ENCODE measurements around the gene TBC1D8.
A peak's percentile ranks its signal among the peaks of the same experiment; 100 is the strongest.

The TBC1D8 gene

DNA sequence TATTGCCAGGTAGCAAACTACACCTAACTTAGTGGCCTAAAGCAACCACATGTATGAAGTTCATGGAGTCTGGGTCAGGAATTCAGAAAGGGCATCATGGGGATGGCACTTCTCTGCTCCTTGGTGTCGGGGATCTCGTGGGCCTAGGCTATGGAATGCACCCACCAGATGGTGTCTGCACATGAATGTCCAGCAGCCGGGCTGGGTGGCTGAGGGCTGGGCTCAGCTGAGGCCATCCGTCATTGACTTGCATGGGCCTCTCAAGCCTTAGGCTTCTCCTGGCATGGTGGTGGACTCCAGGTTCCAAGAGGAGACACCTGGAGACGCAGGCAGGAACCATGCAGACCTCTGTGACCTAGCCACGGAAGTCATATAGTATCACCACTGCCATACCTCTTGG is 175.1 kb downstream of the TBC1D8 start:
- Histone ChIP-seq H3K9me3 (no peaks in the 10 kb centered on the region), H3K4me1 (peaks cover 64% of the 10 kb centered on the region), H3K27ac (peak overlapping the region; percentile 82), H3K36me3 (no peaks in the 10 kb centered on the region), H3K4me2 (peak overlapping the region; percentile 93), H3K4me3 (no peak overlapping the region), H4K20me1 (no peaks in the 10 kb centered on the region), H3K27me3 (no peaks in the 10 kb centered on the region), H3K9ac (peak overlapping the region; percentile 61; the same call in 1 of the 2 replicates)
- no peak for TF ChIP-seq Cebpa-rat (IDR thresholded peaks at IDR 0.05)

DNA sequence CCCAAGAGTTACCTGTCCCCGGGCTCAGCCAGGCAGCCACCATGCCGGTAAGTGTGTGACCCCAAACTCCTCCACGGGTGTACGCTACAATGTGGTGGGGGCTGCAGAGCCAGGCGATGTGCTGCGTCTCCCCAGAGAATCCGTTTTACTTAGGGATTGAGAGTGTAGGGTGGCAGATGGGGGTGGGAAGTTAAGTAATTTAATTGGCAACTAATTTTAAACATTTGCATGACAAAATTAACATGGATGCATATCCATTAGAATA is 175.7 kb downstream of the TBC1D8 start:
- H4K20me1 ChIP-seq = no peaks in the 10 kb centered on the region
- no peaks in the 10 kb centered on the region for H3K36me3 ChIP-seq
- TF ChIP-seq Cebpa-rat (IDR thresholded peaks at IDR 0.05) = no peak
- H3K4me1 ChIP-seq = peaks cover 58% of the 10 kb centered on the region
- H3K9ac ChIP-seq = no peak overlapping the region
- H3K27ac ChIP-seq = no peak overlapping the region
- peak overlapping the region; percentile 93; the same call in 1 of the 2 replicates for H3K4me2 ChIP-seq
- H3K27me3 ChIP-seq = no peaks in the 10 kb centered on the region
- H3K9me3 ChIP-seq = no peaks in the 10 kb centered on the region
- H3K4me3 ChIP-seq = no peak overlapping the region

DNA sequence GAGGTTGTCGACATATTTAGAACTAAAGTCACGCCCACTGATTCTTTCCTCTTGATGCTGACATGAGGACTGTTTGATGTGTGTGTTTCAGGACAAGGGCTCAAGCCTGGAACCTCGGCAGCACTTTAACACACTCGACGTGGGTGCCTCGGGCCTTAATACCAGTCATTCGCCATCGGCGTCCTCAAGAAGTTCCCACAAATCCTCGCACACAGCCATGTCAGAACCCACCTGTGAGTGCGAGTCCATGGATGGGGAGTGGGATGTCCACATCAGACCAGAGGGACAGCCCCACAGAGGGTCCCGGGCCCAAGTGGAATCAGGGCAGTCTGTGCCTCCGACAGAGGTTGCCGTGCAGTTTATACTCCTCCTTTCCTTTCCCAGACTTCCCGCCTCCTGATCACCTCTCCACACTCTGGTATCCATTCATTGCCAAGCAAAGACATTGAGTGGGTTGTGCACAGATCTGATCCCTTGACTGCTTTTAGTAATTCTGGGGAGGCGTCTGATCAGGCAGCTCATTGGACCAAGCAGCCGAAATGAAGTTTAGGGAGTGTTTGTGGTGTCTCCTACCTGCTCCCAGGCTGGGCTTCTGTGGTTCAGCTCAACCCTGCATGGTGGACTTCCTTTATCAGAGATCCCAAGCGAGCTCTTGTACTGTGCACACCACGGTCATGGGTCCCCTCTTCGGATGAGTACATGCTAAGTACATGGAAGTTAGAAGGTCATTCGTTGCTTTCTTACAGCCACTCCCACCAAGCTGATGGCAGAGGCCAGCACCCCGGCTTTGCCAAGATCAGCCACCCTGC is 176.3 kb downstream of the TBC1D8 start:
- no peaks in the 10 kb centered on the region for H3K27me3 ChIP-seq
- peaks cover 57% of the 10 kb centered on the region for H3K4me1 ChIP-seq
- no peak overlapping the region for H3K4me3 ChIP-seq
- H3K36me3 ChIP-seq = no peaks in the 10 kb centered on the region
- H3K9me3 ChIP-seq = no peaks in the 10 kb centered on the region
- peak overlapping the region; percentile 93 for H3K4me2 ChIP-seq
- TF ChIP-seq Cebpa-rat (IDR thresholded peaks at IDR 0.05) = no peak
- H3K27ac ChIP-seq = no peak overlapping the region
- no peak overlapping the region for H3K9ac ChIP-seq
- no peaks in the 10 kb centered on the region for H4K20me1 ChIP-seq

DNA sequence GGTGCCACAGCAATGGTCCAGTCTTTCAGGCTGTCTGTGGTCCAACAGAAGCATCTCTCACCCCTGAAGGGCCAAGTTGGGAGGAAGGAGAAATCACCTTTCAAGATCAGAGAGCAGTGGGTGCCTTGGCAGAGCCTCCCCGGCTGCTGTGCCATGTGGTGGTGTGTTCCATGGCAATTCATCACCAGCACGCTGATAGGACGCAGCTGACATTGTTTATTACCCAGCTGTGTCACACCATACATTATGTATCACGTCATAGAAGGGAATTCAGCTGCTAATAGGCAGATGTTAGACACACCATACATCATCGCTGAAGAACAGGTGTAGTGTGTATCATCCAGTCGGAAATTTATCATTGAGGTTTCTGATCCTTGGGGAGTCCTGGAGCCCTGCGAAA is 178.7 kb downstream of the TBC1D8 start:
- no peak overlapping the region for H3K4me2 ChIP-seq
- no peak overlapping the region for H3K4me3 ChIP-seq
- H3K9ac ChIP-seq = no peak overlapping the region
- no peaks in the 10 kb centered on the region for H3K36me3 ChIP-seq
- H3K9me3 ChIP-seq = no peaks in the 10 kb centered on the region
- no peak overlapping the region for H3K27ac ChIP-seq
- no peaks in the 10 kb centered on the region for H3K27me3 ChIP-seq
- no peak for TF ChIP-seq Cebpa-rat (IDR thresholded peaks at IDR 0.05)
- H4K20me1 ChIP-seq = no peaks in the 10 kb centered on the region
- peaks cover 34% of the 10 kb centered on the region for H3K4me1 ChIP-seq

- H3K4me1 ChIP-seq = peaks cover 22% of the 10 kb centered on the region
- H3K27ac ChIP-seq = no peak overlapping the region
- no peak for TF ChIP-seq Cebpa-rat (IDR thresholded peaks at IDR 0.05)
- H3K4me3 ChIP-seq = no peak overlapping the region
- H3K4me2 ChIP-seq = no peak overlapping the region
- no peak overlapping the region for H3K9ac ChIP-seq
- H3K9me3 ChIP-seq = no peaks in the 10 kb centered on the region
- H4K20me1 ChIP-seq = no peaks in the 10 kb centered on the region
- H3K27me3 ChIP-seq = no peaks in the 10 kb centered on the region
- no peaks in the 10 kb centered on the region for H3K36me3 ChIP-seq
Measured at GRCh38 chr2:100971221-100971620, 180.0 kb downstream of the TBC1D8 start.

DNA sequence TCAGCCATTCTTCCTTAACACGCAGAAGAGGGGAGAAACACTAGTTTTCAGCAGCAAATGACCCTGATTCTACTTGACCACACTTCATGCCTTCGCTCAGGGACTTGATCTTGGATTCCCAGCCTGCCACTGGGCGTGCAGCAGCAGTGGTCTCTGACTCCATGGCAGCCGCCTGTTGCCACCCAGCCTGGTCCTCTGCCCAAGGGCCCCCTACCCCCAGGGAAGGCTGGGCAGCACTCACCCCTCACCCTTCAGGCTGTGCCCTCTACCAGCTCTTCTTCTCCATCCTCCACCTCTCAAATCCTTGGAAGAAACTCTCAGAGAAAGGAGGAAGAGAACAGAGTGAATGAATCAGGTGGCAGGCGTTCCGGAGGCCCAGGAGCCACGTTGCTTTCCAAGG is 181.2 kb downstream of the TBC1D8 start:
- H3K27me3 ChIP-seq = no peaks in the 10 kb centered on the region
- peaks cover 10% of the 10 kb centered on the region for H3K4me1 ChIP-seq
- H3K36me3 ChIP-seq = no peaks in the 10 kb centered on the region
- H3K27ac ChIP-seq = no peak overlapping the region
- no peaks in the 10 kb centered on the region for H3K9me3 ChIP-seq
- no peak overlapping the region for H3K4me2 ChIP-seq
- no peak for TF ChIP-seq Cebpa-rat (IDR thresholded peaks at IDR 0.05)
- no peak overlapping the region for H3K4me3 ChIP-seq
- H3K9ac ChIP-seq = no peak overlapping the region
- H4K20me1 ChIP-seq = no peaks in the 10 kb centered on the region

DNA sequence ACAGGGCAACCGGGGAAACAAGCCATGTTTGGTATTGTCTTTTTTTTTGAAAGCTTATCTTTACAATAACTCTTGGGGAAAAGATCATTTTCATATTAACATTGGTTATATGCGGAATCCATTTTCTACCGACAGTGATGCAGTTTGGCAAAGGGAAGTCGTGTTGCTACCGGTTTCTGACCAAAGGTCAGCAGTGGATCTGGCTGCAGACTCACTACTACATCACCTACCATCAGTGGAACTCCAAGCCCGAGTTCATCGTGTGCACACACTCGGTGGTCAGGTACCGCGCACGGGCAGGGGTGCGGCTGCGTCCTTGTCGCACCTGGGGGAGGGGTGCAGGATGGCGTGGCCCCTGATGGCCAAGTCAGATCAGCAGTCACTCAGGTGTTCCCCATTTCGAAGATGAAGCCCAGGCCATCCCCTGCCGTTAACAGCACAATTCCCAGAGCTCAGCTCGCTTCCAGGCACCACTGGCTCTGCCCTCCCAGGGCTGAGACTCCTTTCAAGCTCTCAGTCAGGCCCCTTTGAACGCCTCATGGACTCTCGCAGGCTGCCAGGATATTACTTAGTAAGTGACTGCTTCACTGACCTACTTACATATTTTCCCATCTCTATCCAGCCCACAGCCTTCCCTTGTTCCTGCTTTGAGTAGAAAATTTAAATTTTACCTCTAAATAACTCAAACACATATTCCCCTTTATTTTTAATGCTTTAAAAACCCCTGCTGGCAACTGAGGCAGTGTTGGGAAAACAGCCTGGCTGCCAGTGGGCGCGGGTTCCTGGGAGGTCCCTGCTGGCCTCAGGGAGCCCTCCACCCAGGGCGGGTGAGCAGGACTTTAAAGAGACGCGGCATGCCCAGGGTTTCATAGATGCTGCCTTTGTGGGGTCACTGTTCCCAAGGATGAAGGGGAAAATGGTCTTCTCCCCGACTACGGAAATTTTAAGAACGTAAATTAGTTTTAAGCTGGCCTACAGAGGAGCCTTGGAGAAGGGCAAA is 182.7 kb downstream of the TBC1D8 start:
- Histone ChIP-seq H3K36me3 (no peaks in the 10 kb centered on the region), H4K20me1 (no peaks in the 10 kb centered on the region), H3K27me3 (no peaks in the 10 kb centered on the region), H3K9me3 (no peaks in the 10 kb centered on the region), H3K4me2 (no peak overlapping the region), H3K4me3 (no peak overlapping the region), H3K4me1 (no peaks in the 10 kb centered on the region), H3K27ac (no peak overlapping the region), H3K9ac (no peak overlapping the region)
- TF ChIP-seq Cebpa-rat (IDR thresholded peaks at IDR 0.05) = no peak

DNA sequence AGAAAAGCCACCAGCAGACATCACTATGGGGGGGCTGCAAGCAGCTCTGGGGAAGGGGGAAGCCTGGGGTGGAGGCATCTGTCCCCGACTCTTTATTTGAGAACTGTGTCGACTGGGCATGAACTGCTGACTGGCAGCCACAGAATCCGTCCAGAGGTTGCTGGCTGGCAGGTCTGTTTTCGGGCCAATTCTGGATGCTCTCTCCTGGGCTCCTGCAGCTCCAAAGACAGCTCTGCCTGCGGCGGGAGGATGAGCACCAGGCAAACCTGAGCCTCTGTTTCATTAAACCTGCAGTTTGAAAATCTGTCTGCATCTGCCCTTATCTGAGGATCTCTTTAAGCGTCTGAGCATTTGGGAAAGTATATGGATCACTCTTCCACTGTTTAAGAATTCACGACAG is 183.5 kb downstream of the TBC1D8 start:
- H3K36me3 ChIP-seq = no peaks in the 10 kb centered on the region
- no peaks in the 10 kb centered on the region for H4K20me1 ChIP-seq
- H3K4me2 ChIP-seq = no peak overlapping the region
- no peaks in the 10 kb centered on the region for H3K27me3 ChIP-seq
- H3K27ac ChIP-seq = no peak overlapping the region
- TF ChIP-seq Cebpa-rat (IDR thresholded peaks at IDR 0.05) = no peak
- H3K4me1 ChIP-seq = no peaks in the 10 kb centered on the region
- no peak overlapping the region for H3K4me3 ChIP-seq
- H3K9me3 ChIP-seq = no peaks in the 10 kb centered on the region
- H3K9ac ChIP-seq = no peak overlapping the region

- Histone ChIP-seq H3K9me3 (no peaks in the 10 kb centered on the region), H3K4me2 (no peak overlapping the region), H3K4me3 (no peak overlapping the region), H4K20me1 (no peaks in the 10 kb centered on the region), H3K9ac (no peak overlapping the region), H3K36me3 (no peaks in the 10 kb centered on the region), H3K27ac (no peak overlapping the region), H3K27me3 (no peaks in the 10 kb centered on the region), H3K4me1 (no peaks in the 10 kb centered on the region)
- TF ChIP-seq Cebpa-rat (IDR thresholded peaks at IDR 0.05) = no peak
Measured at GRCh38 chr2:100965596-100965995, 185.6 kb downstream of the TBC1D8 start.

GRCh38 chr2:100964681-100965169 is 186.5 kb downstream of the TBC1D8 start:
- Histone ChIP-seq H3K9me3 (no peaks in the 10 kb centered on the region), H3K27ac (no peak overlapping the region), H3K27me3 (no peaks in the 10 kb centered on the region), H4K20me1 (no peaks in the 10 kb centered on the region), H3K4me1 (no peaks in the 10 kb centered on the region), H3K4me3 (no peak overlapping the region), H3K36me3 (no peaks in the 10 kb centered on the region), H3K4me2 (no peak overlapping the region), H3K9ac (no peak overlapping the region)
- no peak for TF ChIP-seq Cebpa-rat (IDR thresholded peaks at IDR 0.05)

Data from BLaER1 (cell line).